Measurements from ENCODE around the gene TMEM145.
A peak's percentile ranks its signal among the peaks of the same experiment; 100 is the strongest.

The TMEM145 gene

GRCh38 chr19:42271861-42272534 is 41.1 kb upstream of the TMEM145 start:
- DNase-seq (ENCODE audit: insufficient read length) (no peak), FAIRE-seq (no peak)
- TF ChIP-seq POLR2A (IDR thresholded peaks at IDR 0.05; ENCODE audit: low read depth, low read length): no peak
- no peak for TF ChIP-seq POLR2AphosphoS5 (IDR thresholded peaks at IDR 0.05; ENCODE audit: low read depth, low read length)

- FAIRE-seq (no peak), DNase-seq (ENCODE audit: insufficient read length) (no peak)
- no peak for TF ChIP-seq TAF1 (IDR thresholded peaks at IDR 0.05; ENCODE audit: borderline replicate concordance, low read depth, low read length)
- no peak for TF ChIP-seq POLR2A (IDR thresholded peaks at IDR 0.05; ENCODE audit: low read depth, low read length)
- no peak for TF ChIP-seq POLR2AphosphoS5 (IDR thresholded peaks at IDR 0.05; ENCODE audit: low read depth, low read length)
These were observed 40.6 kb upstream of the TMEM145 start for GRCh38 chr19:42272535-42272897.

GRCh38 chr19:42272989-42273406 is 40.1 kb upstream of the TMEM145 start:
- TF ChIP-seq POLR2AphosphoS5 (IDR thresholded peaks at IDR 0.05; ENCODE audit: low read depth, low read length) (no peak), TAF1 (IDR thresholded peaks at IDR 0.05; ENCODE audit: borderline replicate concordance, low read depth, low read length) (no peak), POLR2A (IDR thresholded peaks at IDR 0.05; ENCODE audit: low read depth, low read length) (no peak)
- FAIRE-seq (no peak), DNase-seq (ENCODE audit: insufficient read length) (no peak)

GRCh38 chr19:42273407-42274064 is 39.6 kb upstream of the TMEM145 start:
- no peak for FAIRE-seq

GRCh38 chr19:42274065-42274682 is 38.9 kb upstream of the TMEM145 start:
- TF ChIP-seq POLR2AphosphoS5 (IDR thresholded peaks at IDR 0.05; ENCODE audit: low read depth, low read length) (no peak), POLR2A (IDR thresholded peaks at IDR 0.05; ENCODE audit: low read depth, low read length) (no peak), TAF1 (IDR thresholded peaks at IDR 0.05; ENCODE audit: borderline replicate concordance, low read depth, low read length) (no peak)
- FAIRE-seq (no peak), DNase-seq (ENCODE audit: insufficient read length) (no peak)

More at GRCh38 chr19:42273407-42274064, 39.6 kb upstream of the TMEM145 start:
- TF ChIP-seq POLR2A (IDR thresholded peaks at IDR 0.05; ENCODE audit: low read depth, low read length) (no peak), TAF1 (IDR thresholded peaks at IDR 0.05; ENCODE audit: borderline replicate concordance, low read depth, low read length) (no peak), POLR2AphosphoS5 (IDR thresholded peaks at IDR 0.05; ENCODE audit: low read depth, low read length) (no peak)
- DNase-seq (ENCODE audit: insufficient read length): no peak

GRCh38 chr19:42275103-42275502 is 38.0 kb upstream of the TMEM145 start:
- FAIRE-seq (no peak), DNase-seq (ENCODE audit: insufficient read length) (no peak)
- TF ChIP-seq POLR2A (IDR thresholded peaks at IDR 0.05; ENCODE audit: low read depth, low read length) (0 out of 2 replicates have a peak, but pooled peaks have one; percentile 17), POLR2AphosphoS5 (IDR thresholded peaks at IDR 0.05; ENCODE audit: low read depth, low read length) (no peak)

GRCh38 chr19:42275517-42275916 is 37.6 kb upstream of the TMEM145 start:
- DNase-seq (ENCODE audit: insufficient read length) (no peak), FAIRE-seq (no peak)

GRCh38 chr19:42276284-42276683 is 36.8 kb upstream of the TMEM145 start:
- no peak for TF ChIP-seq POLR2A (IDR thresholded peaks at IDR 0.05; ENCODE audit: low read depth, low read length)
- no peak for TF ChIP-seq TAF1 (IDR thresholded peaks at IDR 0.05; ENCODE audit: borderline replicate concordance, low read depth, low read length)
- TF ChIP-seq POLR2AphosphoS5 (IDR thresholded peaks at IDR 0.05; ENCODE audit: low read depth, low read length): no peak
- no peak for FAIRE-seq
- DNase-seq (ENCODE audit: insufficient read length): no peak

More at GRCh38 chr19:42275517-42275916, 37.6 kb upstream of the TMEM145 start:
- 0 out of 2 replicates have a peak, but pooled peaks have one; percentile 9 for TF ChIP-seq POLR2A (IDR thresholded peaks at IDR 0.05; ENCODE audit: low read depth, low read length)
- no peak for TF ChIP-seq TAF1 (IDR thresholded peaks at IDR 0.05; ENCODE audit: borderline replicate concordance, low read depth, low read length)

- DNase-seq (ENCODE audit: insufficient read length) (no peak), FAIRE-seq (peak; percentile 14)
- TF ChIP-seq POLR2A (IDR thresholded peaks at IDR 0.05; ENCODE audit: low read depth, low read length) (no peak), TAF1 (IDR thresholded peaks at IDR 0.05; ENCODE audit: borderline replicate concordance, low read depth, low read length) (no peak), POLR2AphosphoS5 (IDR thresholded peaks at IDR 0.05; ENCODE audit: low read depth, low read length) (no peak)
These were observed 36.3 kb upstream of the TMEM145 start for GRCh38 chr19:42276821-42277220.

GRCh38 chr19:42277821-42278451 is 35.2 kb upstream of the TMEM145 start:
- no peak for FAIRE-seq
- DNase-seq (ENCODE audit: insufficient read length): no peak
- TF ChIP-seq POLR2A (IDR thresholded peaks at IDR 0.05; ENCODE audit: low read depth, low read length) (0 out of 2 replicates have a peak, but pooled peaks have one; percentile 24), TAF1 (IDR thresholded peaks at IDR 0.05; ENCODE audit: borderline replicate concordance, low read depth, low read length) (no peak), POLR2AphosphoS5 (IDR thresholded peaks at IDR 0.05; ENCODE audit: low read depth, low read length) (no peak)

- FAIRE-seq (no peak), DNase-seq (ENCODE audit: insufficient read length) (no peak)
- TF ChIP-seq POLR2A (IDR thresholded peaks at IDR 0.05; ENCODE audit: low read depth, low read length): no peak
- no peak for TF ChIP-seq TAF1 (IDR thresholded peaks at IDR 0.05; ENCODE audit: borderline replicate concordance, low read depth, low read length)
- no peak for TF ChIP-seq POLR2AphosphoS5 (IDR thresholded peaks at IDR 0.05; ENCODE audit: low read depth, low read length)
These were observed 34.5 kb upstream of the TMEM145 start for GRCh38 chr19:42278452-42279154.

Data from GM12892 (cell line).